ENCODE measurements around the gene RCBTB1. TPM values are rescaled to one million over a fixed set of nuclear protein-coding genes. Genes with fewer than 3 reads are reported as not detected.

RCBTB1 gene
- total and polyA plus RNA-seq, 10 of the 15 experiments (the other 5 are each of a cell fraction or from before 2014, with no cell fraction given) = 5.1 to 13.5 (median 11.2) TPM

GRCh38 chr13:49602005-49602404, 16.6 kb upstream of the RCBTB1 start:
- intact Hi-C loops (cut with micrococcal nuclease; ENCODE audit: unreplicated experiment) (no loop called here), in situ Hi-C loops (cut with MboI) (no loop called here)
- H3K9me3 ChIP-seq (replicated peaks; ENCODE audit: control insufficient read depth, insufficient read depth, low read length) = no peaks in the 10 kb centered on the region
- ATAC-seq (no peak), DNase-seq (ENCODE audit: low read depth, low spot score) (no peak), FAIRE-seq (no peak)
- H4K20me1 ChIP-seq (ENCODE audit: control insufficient read depth, insufficient read depth) = no peaks in the 10 kb centered on the region
- H3K36me3 ChIP-seq (ENCODE audit: control insufficient read depth in 2 of 2, insufficient read depth in 2 of 2, low read length in 1 of 2) = no peaks in the 10 kb centered on the region
- BruUV-seq (replicated peaks) = no TSS peak
- ChIA-PET CTCF (interaction anchor here (1.1 to 2.4 kb wide), 4 partner anchors 11 to 302 kb away, joined by 3 to 7 read pairs (median 4); no protein-coding TSS in a partner anchor), POLR2A (interaction anchor here (1.2 kb wide), 1 partner anchor 31 kb away, joined by 3 read pairs; no protein-coding TSS in a partner anchor), RAD21 (ENCODE audit: unreplicated experiment) (interaction anchor here (0.5 kb wide), 1 partner anchor 11 kb away, joined by 3 read pairs; no protein-coding TSS in a partner anchor), SMC1A (ENCODE audit: uncharacterized antibody, unreplicated experiment) (interaction anchor here (0.7 to 1.2 kb wide), 3 partner anchors 11 to 62 kb away, joined by 3 read pairs; partner anchors contain the start of gene RCBTB1)
- H3K4me3 ChIP-seq = no peak overlapping the region
- WGBS (ENCODE audit: insufficient coverage, insufficient replicate concordance, low lambda C conversion rate, missing lambda C conversion rate) = 62% methylated on average over 1 of the region's 1 CpG
- H3K27me3 ChIP-seq (replicated peaks in 1 of 2; ENCODE audit: control insufficient read depth in 2 of 2, insufficient read depth in 2 of 2, low read length in 1 of 2) = no peaks in the 10 kb centered on the region
- peaks cover 5% of the 10 kb centered on the region; the same call in 1 of the 2 replicates for H3K4me1 ChIP-seq (ENCODE audit: control insufficient read depth, insufficient read depth, low read length)
- H3K27ac ChIP-seq (ENCODE audit: control insufficient read depth, insufficient read depth) = no peak overlapping the region
- H3K79me2 ChIP-seq (ENCODE audit: control insufficient read depth, insufficient read depth, low read length) = no peaks in the 10 kb centered on the region
- H3K4me2 ChIP-seq (ENCODE audit: control insufficient read depth, insufficient read depth) = no peak overlapping the region
- TF ChIP-seq RB1 (IDR thresholded peaks at IDR 0.05; ENCODE audit: borderline replicate concordance) = no peak
- no peak for TF ChIP-seq BCL11A (IDR thresholded peaks at IDR 0.05; ENCODE audit: low read depth, low read length)
- no peak for TF ChIP-seq BMI1 (IDR thresholded peaks at IDR 0.05; ENCODE audit: borderline replicate concordance)
- TF ChIP-seq EED (IDR thresholded peaks at IDR 0.05; ENCODE audit: low read depth) = no peak
- TF ChIP-seq MAX (IDR thresholded peaks at IDR 0.05; ENCODE audit: low read depth, low read length) = no peak
- H2AFZ ChIP-seq (ENCODE audit: control insufficient read depth, low read depth, low read length) = no peak overlapping the region
- no peak overlapping the region for H3K9ac ChIP-seq (ENCODE audit: control insufficient read depth, insufficient read depth, low read length)

GRCh38 chr13:49597043-49597641, 11.8 kb upstream of the RCBTB1 start:
- no peak overlapping the region for H3K27ac ChIP-seq (ENCODE audit: control insufficient read depth, insufficient read depth)
- FAIRE-seq = no peak
- no peaks in the 10 kb centered on the region for H3K36me3 ChIP-seq (ENCODE audit: control insufficient read depth in 2 of 2, insufficient read depth in 2 of 2, low read length in 1 of 2)
- no peaks in the 10 kb centered on the region for H3K9me3 ChIP-seq (replicated peaks; ENCODE audit: control insufficient read depth, insufficient read depth, low read length)
- no peak overlapping the region for H3K4me2 ChIP-seq (ENCODE audit: control insufficient read depth, insufficient read depth)
- in situ Hi-C loops (cut with MboI) = no loop called here
- H2AFZ ChIP-seq (ENCODE audit: control insufficient read depth, low read depth, low read length) = no peak overlapping the region
- intact Hi-C loops (cut with micrococcal nuclease; ENCODE audit: unreplicated experiment) = no loop called here
- no peaks in the 10 kb centered on the region for H4K20me1 ChIP-seq (ENCODE audit: control insufficient read depth, insufficient read depth)
- ChIA-PET RAD21 (ENCODE audit: unreplicated experiment) (no interaction called here), CTCF (interaction anchor here (1.1 kb wide), 1 partner anchor 9 kb away, joined by 4 read pairs; no protein-coding TSS in a partner anchor), SMC1A (ENCODE audit: uncharacterized antibody, unreplicated experiment) (no interaction called here), POLR2A (no interaction called here)
- no peaks in the 10 kb centered on the region for H3K4me1 ChIP-seq (ENCODE audit: control insufficient read depth, insufficient read depth, low read length)
- BruUV-seq (replicated peaks) = no TSS peak
- H3K4me3 ChIP-seq = no peak overlapping the region
- ATAC-seq = no peak
- no peak for DNase-seq (ENCODE audit: low read depth, low spot score)
- H3K9ac ChIP-seq (ENCODE audit: control insufficient read depth, insufficient read depth, low read length) = no peak overlapping the region
- TF ChIP-seq NFYB (IDR thresholded peaks at IDR 0.05; ENCODE audit: insufficient read depth, low read depth, low read length) = no peak
- no peak for TF ChIP-seq NR2F1 (conservative IDR thresholded peaks at IDR 0.05)
- no peak for TF ChIP-seq MTA2 (IDR thresholded peaks at IDR 0.05; ENCODE audit: low read depth)
- no peak for TF ChIP-seq BMI1 (IDR thresholded peaks at IDR 0.05; ENCODE audit: borderline replicate concordance)
- no peak for TF ChIP-seq CBX5 (IDR thresholded peaks at IDR 0.05; ENCODE audit: low read depth)
- TF ChIP-seq CBX3 (IDR thresholded peaks at IDR 0.05; ENCODE audit: borderline replicate concordance, low read depth) = no peak
- TF ChIP-seq FOS (IDR thresholded peaks at IDR 0.05; ENCODE audit: borderline replicate concordance, extremely low read depth, insufficient read length) = no peak
- WGBS (ENCODE audit: insufficient coverage, insufficient replicate concordance, low lambda C conversion rate, missing lambda C conversion rate) = 75% methylated on average over 11 of the region's 11 CpGs
- no peaks in the 10 kb centered on the region for H3K27me3 ChIP-seq (replicated peaks in 1 of 2; ENCODE audit: control insufficient read depth in 2 of 2, insufficient read depth in 2 of 2, low read length in 1 of 2)
- no peaks in the 10 kb centered on the region for H3K79me2 ChIP-seq (ENCODE audit: control insufficient read depth, insufficient read depth, low read length)

Measured in GM12878 (cell line).